Measurements from ENCODE around the gene TNFSF13.
A peak's percentile ranks its signal among the peaks of the same experiment; 100 is the strongest.

The TNFSF13 gene

GRCh38 chr17:7555320-7555948, 3.1 kb upstream of the TNFSF13 start:
- no peak overlapping the region for H3K27ac ChIP-seq
- TF ChIP-seq ZFX (IDR thresholded peaks at IDR 0.05; ENCODE audit: borderline replicate concordance) (no peak), CTCF (IDR thresholded peaks at IDR 0.05) (no peak)

- H3K27ac ChIP-seq, result no peak overlapping the region
- TF ChIP-seq CTCF (IDR thresholded peaks at IDR 0.05) (no peak), ZFX (IDR thresholded peaks at IDR 0.05; ENCODE audit: borderline replicate concordance) (no peak)
Measured at GRCh38 chr17:7556627-7557026, 1.9 kb upstream of the TNFSF13 start.

- H3K27ac ChIP-seq, result peak overlapping the region; percentile 93
- TF ChIP-seq ZFX (IDR thresholded peaks at IDR 0.05; ENCODE audit: borderline replicate concordance) (no peak), CTCF (IDR thresholded peaks at IDR 0.05) (no peak)
Measured at GRCh38 chr17:7557147-7557764, 1.3 kb upstream of the TNFSF13 start.

- H3K27ac ChIP-seq, result peak overlapping the region; percentile 93
- TF ChIP-seq ZFX (IDR thresholded peaks at IDR 0.05; ENCODE audit: borderline replicate concordance) (no peak), CTCF (IDR thresholded peaks at IDR 0.05) (peak; percentile 14)
Measured at GRCh38 chr17:7557775-7558543, 591 bp upstream of the TNFSF13 start.

- H3K27ac ChIP-seq, result peak overlapping the region; percentile 93
- TF ChIP-seq ZFX (IDR thresholded peaks at IDR 0.05; ENCODE audit: borderline replicate concordance), result no peak
- TF ChIP-seq CTCF (IDR thresholded peaks at IDR 0.05), result no peak
Measured at GRCh38 chr17:7559320-7560171, 996 bp downstream of the TNFSF13 start.

- peak overlapping the region; percentile 93 for H3K27ac ChIP-seq
- TF ChIP-seq ZFX (IDR thresholded peaks at IDR 0.05; ENCODE audit: borderline replicate concordance), result no peak
- TF ChIP-seq CTCF (IDR thresholded peaks at IDR 0.05), result peak; percentile 67
Measured at GRCh38 chr17:7560172-7561027, 1.9 kb downstream of the TNFSF13 start.

Data from 22Rv1 (cell line).